ENCODE data around the gene LITAF.

Gene LITAF

DNA sequence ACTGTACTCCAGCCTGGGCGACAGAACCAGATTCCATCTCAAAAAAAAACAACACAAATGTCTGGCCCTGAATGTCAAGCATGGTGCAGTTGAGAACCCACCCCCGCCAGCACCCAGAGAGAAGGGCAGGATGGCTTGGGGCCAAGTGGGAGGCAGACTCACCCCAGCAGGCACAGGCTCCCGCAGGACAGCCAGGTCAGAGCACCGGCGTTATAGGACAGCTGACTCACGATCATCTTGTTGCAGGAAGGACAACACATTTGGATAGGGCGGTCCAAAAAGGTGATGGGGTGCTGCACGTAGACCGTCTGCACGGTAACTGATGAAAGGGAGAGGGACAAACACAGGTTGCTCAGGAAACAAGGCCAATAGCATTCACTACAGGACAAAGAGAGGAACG is 33.3 kb downstream of the LITAF start:
- DNase-seq (ENCODE audit: low read depth) = no peak
- TF ChIP-seq, protein P1, sequence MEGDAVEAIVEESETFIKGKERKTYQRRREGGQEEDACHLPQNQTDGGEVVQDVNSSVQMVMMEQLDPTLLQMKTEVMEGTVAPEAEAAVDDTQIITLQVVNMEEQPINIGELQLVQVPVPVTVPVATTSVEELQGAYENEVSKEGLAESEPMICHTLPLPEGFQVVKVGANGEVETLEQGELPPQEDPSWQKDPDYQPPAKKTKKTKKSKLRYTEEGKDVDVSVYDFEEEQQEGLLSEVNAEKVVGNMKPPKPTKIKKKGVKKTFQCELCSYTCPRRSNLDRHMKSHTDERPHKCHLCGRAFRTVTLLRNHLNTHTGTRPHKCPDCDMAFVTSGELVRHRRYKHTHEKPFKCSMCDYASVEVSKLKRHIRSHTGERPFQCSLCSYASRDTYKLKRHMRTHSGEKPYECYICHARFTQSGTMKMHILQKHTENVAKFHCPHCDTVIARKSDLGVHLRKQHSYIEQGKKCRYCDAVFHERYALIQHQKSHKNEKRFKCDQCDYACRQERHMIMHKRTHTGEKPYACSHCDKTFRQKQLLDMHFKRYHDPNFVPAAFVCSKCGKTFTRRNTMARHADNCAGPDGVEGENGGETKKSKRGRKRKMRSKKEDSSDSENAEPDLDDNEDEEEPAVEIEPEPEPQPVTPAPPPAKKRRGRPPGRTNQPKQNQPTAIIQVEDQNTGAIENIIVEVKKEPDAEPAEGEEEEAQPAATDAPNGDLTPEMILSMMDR (IDR thresholded peaks at IDR 0.05; ENCODE audit: control insufficient read depth, insufficient read depth, low read depth, low read length, missing control alignments) = no peak
- no peak overlapping the region for H3K4me3 ChIP-seq (ENCODE audit: control insufficient read depth, low read depth, low read length)

DNA sequence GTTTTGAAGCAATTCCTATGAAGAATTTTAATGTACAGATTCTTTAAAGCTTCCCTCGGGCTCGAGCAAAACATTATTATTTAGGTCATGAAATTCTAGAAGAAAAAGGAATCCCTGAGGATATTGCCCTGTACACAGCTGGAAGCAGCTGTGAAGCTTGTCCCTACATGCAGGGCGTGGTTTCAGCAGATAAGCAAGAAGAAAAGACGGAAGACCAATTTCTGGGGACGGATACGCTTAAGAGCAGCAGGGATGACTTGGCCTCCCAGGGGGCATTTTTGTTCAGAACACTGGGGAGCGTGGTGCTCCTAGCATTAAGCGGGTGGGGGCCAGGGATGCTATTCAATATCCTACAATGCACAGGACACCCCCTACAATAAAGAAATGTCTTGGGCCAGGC is 34.3 kb downstream of the LITAF start:
- TF ChIP-seq, protein P1 (IDR thresholded peaks at IDR 0.05; ENCODE audit: control insufficient read depth, insufficient read depth, low read depth, low read length, missing control alignments) = no peak
- DNase-seq (ENCODE audit: low read depth) = no peak
- no peak overlapping the region for H3K4me3 ChIP-seq (ENCODE audit: control insufficient read depth, low read depth, low read length)

DNA sequence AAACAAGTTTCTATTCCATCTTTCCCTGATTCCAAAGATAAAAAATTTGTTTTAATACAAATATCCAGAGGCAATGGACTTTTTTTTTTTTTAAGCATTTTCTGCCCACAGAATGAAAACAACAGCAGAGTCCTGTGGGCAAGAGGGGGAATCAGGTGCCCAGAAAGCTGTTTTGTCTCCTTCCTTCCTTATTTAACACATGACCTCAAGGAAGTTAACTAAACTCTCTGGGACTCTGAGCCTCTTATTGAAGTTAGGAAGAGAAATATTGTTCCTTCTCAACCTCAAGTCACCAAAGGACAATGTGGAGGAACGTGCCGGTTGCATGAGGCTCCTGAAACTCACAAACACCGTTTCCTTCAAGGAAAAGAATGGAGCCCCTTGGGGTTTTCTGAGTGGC is 34.9 kb downstream of the LITAF start:
- no peak for DNase-seq (ENCODE audit: low read depth)
- H3K4me3 ChIP-seq (ENCODE audit: control insufficient read depth, low read depth, low read length) = no peak overlapping the region
- TF ChIP-seq, protein P1 (IDR thresholded peaks at IDR 0.05; ENCODE audit: control insufficient read depth, insufficient read depth, low read depth, low read length, missing control alignments) = no peak

GRCh38 chr16:11550791-11551498 is 35.8 kb downstream of the LITAF start:
- DNase-seq (ENCODE audit: low read depth) = no peak
- TF ChIP-seq, protein P1 (IDR thresholded peaks at IDR 0.05; ENCODE audit: control insufficient read depth, insufficient read depth, low read depth, low read length, missing control alignments) = no peak
- no peak overlapping the region for H3K4me3 ChIP-seq (ENCODE audit: control insufficient read depth, low read depth, low read length)

DNA sequence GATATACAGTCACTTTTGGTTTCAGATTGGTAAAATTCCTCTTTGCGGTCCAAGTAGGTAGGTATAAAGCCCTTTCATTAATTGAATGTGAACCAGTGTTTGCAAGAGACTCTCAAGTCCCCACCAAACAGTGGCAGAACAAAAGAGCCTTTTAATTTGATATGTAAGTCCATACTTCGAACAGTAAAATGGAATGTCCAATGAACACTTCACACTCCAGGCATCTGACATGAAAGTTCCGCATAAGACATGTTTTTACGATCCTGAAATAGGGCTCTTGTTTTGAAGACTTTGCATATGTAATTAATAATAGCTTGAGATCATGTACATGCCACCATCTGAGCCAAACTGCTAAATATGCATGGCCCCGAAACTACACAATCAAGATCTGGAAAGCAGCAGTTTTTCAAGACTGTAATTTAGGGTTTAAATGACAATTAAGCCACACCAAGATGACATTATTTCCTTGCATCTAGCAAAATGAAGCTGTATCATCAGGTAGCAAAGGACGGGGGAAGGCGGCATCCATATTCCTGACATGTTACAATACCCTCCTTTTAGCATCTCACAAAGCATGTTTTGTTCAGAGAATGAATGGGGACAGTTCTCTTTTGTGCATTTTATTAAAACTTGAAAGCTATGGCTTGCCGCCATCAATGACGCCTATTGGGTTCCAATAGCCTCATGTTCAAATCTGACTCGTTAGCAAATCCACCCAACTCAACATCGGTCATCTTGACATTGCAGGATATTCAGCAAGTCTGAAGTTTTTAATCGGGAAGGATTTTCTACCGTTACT is 39.4 kb downstream of the LITAF start:
- DNase-seq (ENCODE audit: low read depth) = no peak
- TF ChIP-seq, protein P1 (IDR thresholded peaks at IDR 0.05; ENCODE audit: control insufficient read depth, insufficient read depth, low read depth, low read length, missing control alignments) = no peak
- no peak overlapping the region for H3K4me3 ChIP-seq (ENCODE audit: control insufficient read depth, low read depth, low read length)

DNA sequence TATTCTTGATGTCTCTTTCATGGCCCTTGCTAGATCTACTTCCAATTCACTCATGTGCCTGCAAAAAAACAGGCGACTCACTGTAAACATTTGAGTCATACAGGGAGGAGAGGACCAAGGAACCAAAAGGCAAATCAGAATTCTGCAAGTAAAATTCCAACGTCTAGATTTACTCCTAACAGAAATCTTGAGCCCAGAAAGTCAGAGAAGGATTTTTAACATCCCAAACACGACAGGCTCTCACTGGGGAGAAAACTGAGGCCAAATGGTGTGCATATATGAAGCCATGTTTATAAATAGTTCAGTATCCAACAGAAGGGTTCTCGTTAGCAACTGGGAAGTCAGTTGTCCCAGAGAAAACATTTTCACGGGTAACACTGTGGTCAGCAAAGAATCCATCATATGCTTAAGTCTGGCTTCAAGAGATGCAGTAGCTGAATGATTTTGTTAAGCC is 40.1 kb downstream of the LITAF start:
- no peak overlapping the region for H3K4me3 ChIP-seq (ENCODE audit: control insufficient read depth, low read depth, low read length)
- DNase-seq (ENCODE audit: low read depth) = no peak
- TF ChIP-seq, protein P1 (IDR thresholded peaks at IDR 0.05; ENCODE audit: control insufficient read depth, insufficient read depth, low read depth, low read length, missing control alignments) = no peak

Measured in AG09309 (cell line).